HG03064 (cell line): Measurements from ENCODE around the gene CELSR2.
A peak's percentile ranks its signal among the peaks of the same experiment; 100 is the strongest.
"Not testable (repeated sequence)": the region's sequence is repeated elsewhere in the genome, so short reads cannot be mapped to it uniquely, and the experiment has no call there.

Experiments used
- ATAC-seq: cut with Tn5 transposase; IDR thresholded peaks from one replicate; pipeline ENCODE4 v1.9.1; 2021; ENCODE audit warnings: low read depth; ENCODE audit not compliant: unreplicated experiment

The CELSR2 gene

GRCh38 chr1:109248797-109249629, at the start of gene CELSR2:
Gene CELSR2, plus strand, starts transcription at chr1:109249539. Its CDS starts 541 bp downstream, at chr1:109250080.
- peak; percentile 77 for ATAC-seq

GRCh38 chr1:109199710-109200109, 49.6 kb upstream of the CELSR2 start:
- no peak for ATAC-seq

GRCh38 chr1:109201123-109201703, 48.1 kb upstream of the CELSR2 start:
- no peak for ATAC-seq

- no peak for ATAC-seq
These were observed 44.9 kb upstream of the CELSR2 start for GRCh38 chr1:109204484-109204883.

- ATAC-seq: no peak
These were observed 43.0 kb upstream of the CELSR2 start for GRCh38 chr1:109206339-109206738.

- no peak for ATAC-seq
These were observed 41.8 kb upstream of the CELSR2 start for GRCh38 chr1:109207467-109208103.

GRCh38 chr1:109208394-109208793, 40.9 kb upstream of the CELSR2 start:
- ATAC-seq: no peak

- no peak for ATAC-seq
These were observed 40.4 kb upstream of the CELSR2 start for GRCh38 chr1:109208836-109209463.

- no peak for ATAC-seq
These were observed 39.3 kb upstream of the CELSR2 start for GRCh38 chr1:109210058-109210457.

GRCh38 chr1:109213345-109213823, 36.0 kb upstream of the CELSR2 start:
- ATAC-seq: no peak

- ATAC-seq: peak; percentile 74
These were observed 35.3 kb upstream of the CELSR2 start, which contains the start of gene SARS1 for GRCh38 chr1:109213824-109214693. Gene SARS1, plus strand, starts transcription at chr1:109213918. Its CDS starts 75 bp downstream, at chr1:109213993.

- no peak for ATAC-seq
These were observed 34.4 kb upstream of the CELSR2 start for GRCh38 chr1:109214695-109215623.

- no peak for ATAC-seq
These were observed 32.7 kb upstream of the CELSR2 start for GRCh38 chr1:109216662-109217061.

- ATAC-seq: no peak
These were observed 30.8 kb upstream of the CELSR2 start for GRCh38 chr1:109218516-109218915.

GRCh38 chr1:109221201-109221600, 28.1 kb upstream of the CELSR2 start:
- not testable (repeated sequence) for ATAC-seq

GRCh38 chr1:109225308-109225707, 24.0 kb upstream of the CELSR2 start:
- ATAC-seq: no peak

GRCh38 chr1:109225711-109226445, 23.5 kb upstream of the CELSR2 start:
- ATAC-seq: no peak

- ATAC-seq: no peak
These were observed 21.2 kb upstream of the CELSR2 start for GRCh38 chr1:109228167-109228566.
